H1 (cell line): ENCODE measurements around the gene FAM184B. TPM values are rescaled to one million over a fixed set of nuclear protein-coding genes. Genes with fewer than 3 reads are reported as not detected.

Source experiments
- CTCF ChIA-PET: fragments of 300-600 bp; sonication (Branson Sonifier 250); formaldehyde crosslinking; loops from one replicate; lab custom pipeline; 2021; ENCODE audit not compliant: partially characterized antibody; lab: Charles Lee
- POLR2A ChIA-PET: fragments of 300-600 bp; sonication (Branson Sonifier 250); formaldehyde crosslinking; loops from one replicate; lab custom pipeline; 2021; ENCODE audit warnings: inconsistent platforms; ENCODE audit not compliant: partially characterized antibody; lab: Charles Lee
- DNase-seq, 2 experiments: peaks; one replicate each; pipeline versions ENCODE4 v3.0.0 to v3.0.0-alpha.2; 2010 to 2022; ENCODE audit warnings: low spot score in 2 of 2, low read depth in 1 of 2, mixed read lengths in 1 of 2
- FAIRE-seq: peaks from 2 replicates; lab custom pipeline; 2011; peaks lifted over from hg19 to GRCh38; lab: Jason Lieb, UNC
- H2AFZ ChIP-seq: 2 replicates; pipeline ENCODE4 v1.8.1; 2012; ENCODE audit warnings: low read length, inconsistent platforms
- H2AK5ac ChIP-seq: 2 replicates; pipeline ENCODE4 v1.6.1; 2013; ENCODE audit warnings: low read depth, low read length
- H2BK120ac ChIP-seq: replicated peaks from 2 replicates; pipeline ENCODE3; 2013; ENCODE audit warnings: low read depth, low read length, inconsistent platforms
- H2BK12ac ChIP-seq: 2 replicates; pipeline ENCODE4 v1.6.1; 2013; ENCODE audit warnings: low read depth, low read length
- H2BK15ac ChIP-seq: 2 replicates; pipeline ENCODE4 v1.6.1; 2013; ENCODE audit warnings: low read length
- H2BK20ac ChIP-seq: 2 replicates; pipeline ENCODE4 v1.6.1; 2013; ENCODE audit warnings: low read length
- H2BK5ac ChIP-seq: 2 replicates; pipeline ENCODE4 v1.6.1; 2013; ENCODE audit warnings: low read depth, low read length
- H3K14ac ChIP-seq: 2 replicates; pipeline ENCODE4 v1.6.1; 2013; ENCODE audit warnings: inconsistent platforms; ENCODE audit not compliant: insufficient read length
- H3K18ac ChIP-seq: 2 replicates; pipeline ENCODE4 v1.6.1; 2013; ENCODE audit warnings: low read length; ENCODE audit errors: extremely low read depth
- H3K23ac ChIP-seq: 2 replicates; pipeline ENCODE4 v1.6.1; 2013; ENCODE audit warnings: inconsistent platforms; ENCODE audit not compliant: insufficient read length
- H3K23me2 ChIP-seq: 2 replicates; pipeline ENCODE4 v1.6.1; 2013; ENCODE audit warnings: low read depth, low read length
- H3K27ac ChIP-seq: 2 replicates; pipeline ENCODE4 v1.6.1; 2011; ENCODE audit warnings: low read depth, low read length, inconsistent platforms
- H3K27me3 ChIP-seq, 4 experiments: replicated peaks in 1 of 4; 1 replicate in 1 of 4; 2 replicates in 3 of 4; pipeline versions ENCODE4 v1.6.1 to v1.8.1; 2011 to 2013; ENCODE audit warnings: low read length in 3 of 4, mild to moderate bottlenecking in 3 of 4, inconsistent platforms in 2 of 4, mixed read lengths in 2 of 4, moderate library complexity in 1 of 4; ENCODE audit not compliant: control insufficient read depth in 3 of 4, insufficient read depth in 3 of 4; ENCODE audit errors: extremely low read depth in 1 of 4
- H3K36me3 ChIP-seq, 4 experiments: 2 replicates each; pipeline versions ENCODE4 v1.6.1 to v1.8.1; 2011 to 2013; ENCODE audit warnings: mild to moderate bottlenecking in 4 of 4, low read length in 3 of 4, moderate library complexity in 2 of 4, control low read depth in 1 of 4, inconsistent platforms in 1 of 4; ENCODE audit not compliant: insufficient read depth in 4 of 4, control insufficient read depth in 2 of 4
- H3K4ac ChIP-seq: replicated peaks from 2 replicates; pipeline ENCODE3; 2013; ENCODE audit warnings: low read length, low read depth, mixed read lengths, inconsistent platforms; ENCODE audit not compliant: insufficient read length
- H3K4me1 ChIP-seq, 4 experiments: replicated peaks in 1 of 4; 1 replicate in 1 of 4; 2 replicates in 3 of 4; pipeline versions ENCODE4 v1.6.1 to v1.8.1; 2011 to 2013; ENCODE audit warnings: low read length in 3 of 4, inconsistent platforms in 2 of 4, mixed read lengths in 1 of 4; ENCODE audit not compliant: insufficient read depth in 4 of 4, control insufficient read depth in 3 of 4
- H3K4me2 ChIP-seq, 2 experiments: 2 replicates each; pipeline versions ENCODE4 v1.6.1 to v1.8.1; 2011 to 2013; ENCODE audit warnings: low read depth in 2 of 2, low read length in 2 of 2, control low read depth in 1 of 2, inconsistent platforms in 1 of 2, mild to moderate bottlenecking in 1 of 2; ENCODE audit not compliant: insufficient read depth in 1 of 2
- H3K4me3 ChIP-seq, 4 experiments: fragments of 200-600, 300-600 bp in 1 of 4; sonication (generic), shearing (Covaris generic), sonication (Bioruptor Twin) in 1 of 4; 2 replicates each; pipeline versions ENCODE4 v1.5.1 to v1.8.1; 2011 to 2016; ENCODE audit warnings: low read length in 4 of 4, low read depth in 3 of 4, control low read depth in 2 of 4, inconsistent platforms in 2 of 4, mild to moderate bottlenecking in 2 of 4, mixed read lengths in 1 of 4, moderate library complexity in 1 of 4; ENCODE audit not compliant: insufficient read depth in 2 of 4; ENCODE audit errors: extremely low read depth in 1 of 4
- H3K56ac ChIP-seq: replicated peaks from 2 replicates; pipeline ENCODE3; 2013; ENCODE audit warnings: low read depth, mild to moderate bottlenecking, mixed read lengths, low read length, inconsistent platforms; ENCODE audit not compliant: insufficient read length
- H3K79me1 ChIP-seq: 2 replicates; pipeline ENCODE4 v1.6.1; 2013; ENCODE audit warnings: low read depth, low read length, control low read depth
- H3K79me2 ChIP-seq, 2 experiments: 2 replicates each; pipeline versions ENCODE4 v1.6.1 to v1.8.1; 2012 to 2013; ENCODE audit warnings: low read length in 2 of 2, mild to moderate bottlenecking in 2 of 2, inconsistent platforms in 1 of 2; ENCODE audit not compliant: insufficient read depth in 2 of 2, control insufficient read depth in 1 of 2
- H3K9ac ChIP-seq, 4 experiments: replicated peaks in 1 of 4; 1 replicate in 1 of 4; 2 replicates in 3 of 4; pipeline versions ENCODE4 v1.6.1 to v1.8.1; 2011 to 2013; ENCODE audit warnings: low read depth in 3 of 4, low read length in 3 of 4, control low read depth in 2 of 4, mild to moderate bottlenecking in 2 of 4, moderate library complexity in 2 of 4, inconsistent platforms in 1 of 4; ENCODE audit errors: extremely low read depth in 1 of 4
- H3K9me3 ChIP-seq, 2 experiments: 2 replicates each; pipeline versions ENCODE4 v1.6.1 to v1.8.1; 2012 to 2013; ENCODE audit warnings: mild to moderate bottlenecking in 2 of 2, moderate library complexity in 2 of 2, control low read depth in 1 of 2, inconsistent platforms in 1 of 2, low read depth in 1 of 2, low read length in 1 of 2, mixed read lengths in 1 of 2; ENCODE audit not compliant: insufficient read depth in 2 of 2
- H4K20me1 ChIP-seq, 2 experiments: replicated peaks in 1 of 2; 2 replicates each; pipeline versions ENCODE3 to v1.8.1; 2011 to 2013; ENCODE audit warnings: inconsistent platforms in 2 of 2, low read length in 2 of 2, mild to moderate bottlenecking in 1 of 2; ENCODE audit not compliant: insufficient read depth in 2 of 2, control insufficient read depth in 1 of 2
- H4K5ac ChIP-seq: 2 replicates; pipeline ENCODE4 v1.6.1; 2013; ENCODE audit warnings: low read length, low read depth, mixed read lengths, inconsistent platforms; ENCODE audit not compliant: insufficient read length
- H4K8ac ChIP-seq: 2 replicates; pipeline ENCODE4 v1.8.0; 2013; ENCODE audit warnings: mild to moderate bottlenecking, moderate library complexity, low read length, inconsistent platforms; ENCODE audit not compliant: insufficient read depth; ENCODE audit errors: extremely low read depth
- H4K91ac ChIP-seq: replicated peaks from 2 replicates; pipeline ENCODE3; 2013; ENCODE audit warnings: low read length, mixed read lengths, inconsistent platforms; ENCODE audit not compliant: insufficient read length
- CEBPB ChIP-seq: IDR thresholded peaks from 2 replicates; pipeline ENCODE4 v1.6.1; 2012; ENCODE audit warnings: low read depth, low read length
- POU5F1 ChIP-seq: IDR thresholded peaks from 2 replicates; pipeline ENCODE4 v1.6.1; 2011; ENCODE audit warnings: low read depth, mild to moderate bottlenecking, low read length, moderate library complexity
- RNF2 ChIP-seq: fragments of 200-900, 300-1000 bp; sonication (generic); IDR thresholded peaks from 2 replicates; pipeline ENCODE4 v1.7.1; 2016; ENCODE audit warnings: borderline replicate concordance, low read depth, mild to moderate bottlenecking, antibody characterized with exemption, low read length; ENCODE audit not compliant: poor library complexity, severe bottlenecking; ENCODE audit errors: missing control alignments
- TCF12 ChIP-seq: IDR thresholded peaks from 2 replicates; pipeline ENCODE4 v1.6.1; 2011; ENCODE audit warnings: low read depth, mild to moderate bottlenecking, low read length
- WGBS, 2 experiments: shearing (Covaris generic) in 1 of 2; methylation state at CpG; one replicate each; pipeline versions ENCODE4 v1.1.6 to v1.1.7; 2013 to 2015; ENCODE audit warnings: low lambda C conversion rate in 2 of 2, mixed read lengths in 2 of 2, inconsistent platforms in 1 of 2, low coverage in 1 of 2, missing lambda C conversion rate in 1 of 2; ENCODE audit not compliant: insufficient replicate concordance in 2 of 2, insufficient coverage in 1 of 2, insufficient read length in 1 of 2; ENCODE audit errors: extremely low coverage in 1 of 2, missing lambda C conversion rate in 1 of 2; 5-methylcytosine and 5-hydroxymethylcytosine counted together
- polyA plus RNA-seq, 7 experiments: library from polyadenylated mRNA; depleted of rRNA in 3 of 7; stranded (reverse) in 5 of 7; unstranded in 2 of 7; fragments of >200 nt in 5 of 7; fragments of 200-250 nt in 2 of 7; gene quantifications; 1 replicate in 5 of 7; 2 replicates in 1 of 7; 4 replicates in 1 of 7; pipeline versions ENCODE4 v1.2.1 to v1.2.3, GENCODE V29; 2011 to 2013; ENCODE audit warnings: missing spikeins in 2 of 7, mixed read lengths in 2 of 7
- total RNA-seq: library from RNA; stranded (reverse); fragmentation: NEBNext Ultra II Directional; extraction: Animal tissue kit (Norgen Biotek cat#: 25700); gene quantifications from 2 replicates; pipeline ENCODE4 v1.2.1, GENCODE V29; 2021

FAM184B gene
- total and polyA plus RNA-seq, 2 of the 8 experiments (the other 6 are each of a cell fraction or from before 2014, with no cell fraction given), result 0.05 to 0.39 TPM

DNA sequence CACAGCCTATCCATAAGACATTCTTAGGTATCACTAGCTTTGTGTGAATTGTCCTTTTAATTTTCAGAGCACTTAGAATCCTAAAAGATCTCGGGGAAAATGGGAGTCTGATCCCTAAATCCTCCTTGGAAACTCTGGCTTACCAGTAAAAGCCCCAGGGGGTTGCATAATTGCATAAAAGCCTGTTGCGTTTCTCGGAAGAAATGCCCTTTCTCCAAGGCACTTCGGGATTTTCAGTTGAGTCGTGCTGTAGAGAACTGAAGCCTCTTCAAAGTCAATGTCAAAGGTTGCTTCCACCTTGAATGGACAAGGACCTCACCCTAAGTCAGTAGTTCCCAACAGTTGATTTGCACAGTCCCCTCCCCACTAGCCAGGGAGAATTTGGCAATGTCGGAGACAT is 20.8 kb downstream of the FAM184B start:
- Histone ChIP-seq H2BK120ac (no peak overlapping the region), H4K5ac (no peak overlapping the region), H4K8ac (no peak overlapping the region), H3K79me2 (no peaks in the 10 kb centered on the region), H3K23ac (no peak overlapping the region), H3K79me1 (no peaks in the 10 kb centered on the region), H4K20me1 (no peaks in the 10 kb centered on the region), H3K9ac (no peak overlapping the region), H3K4me2 (no peak overlapping the region), H3K27ac (no peak overlapping the region), H3K27me3 (no peaks in the 10 kb centered on the region), H2AK5ac (no peak overlapping the region), H2BK5ac (no peak overlapping the region)
- WGBS, 2 experiments, result 66% methylated on average over 6 of the region's 6 CpGs; no CpG with 5 or more reads in 1 of the 2 experiments
- no peak for DNase-seq
- POLR2A ChIA-PET, result no interaction called here
- no peak for FAIRE-seq
- TF ChIP-seq POU5F1 (peak; percentile 76), TCF12 (no peak), CEBPB (peak; percentile 39; the same call in 1 of the 2 replicates), RNF2 (no peak)
- TF ChIP-seq, all 59 proteins: peak for 2
- Histone ChIP-seq H3K18ac (no peak overlapping the region), H3K4me1 (peaks cover 0 to 7% (median 3%) of the 10 kb centered on the region in 4 experiments; a peak in 5 of 7 replicates), H3K36me3 (no peaks in the 10 kb centered on the region), H2AFZ (no peak overlapping the region), H3K56ac (no peak overlapping the region), H3K9me3 (no peaks in the 10 kb centered on the region), H3K14ac (no peak overlapping the region), H2BK20ac (no peak overlapping the region), H2BK15ac (no peak overlapping the region), H2BK12ac (no peak overlapping the region), H3K4ac (no peak overlapping the region), H3K23me2 (no peaks in the 10 kb centered on the region), H3K4me3 (no peak overlapping the region), H4K91ac (no peak overlapping the region)
- CTCF ChIA-PET, result interaction anchor here (0.9 to 1.0 kb wide), 2 partner anchors 27 to 55 kb away, joined by 3 to 4 read pairs; no protein-coding TSS in a partner anchor
